PFSK-1 (cell line): Measurements from ENCODE around the gene NLRC3.

Experiments
- FOXP2 ChIP-seq: optimal IDR thresholded peaks from 2 replicates; pipeline ENCODE3; 2011; ENCODE audit warnings: borderline replicate concordance, control low read depth, inconsistent platforms; ENCODE audit not compliant: insufficient read depth; ENCODE audit errors: extremely low read length, extremely low read depth
- POLR2AphosphoS5 ChIP-seq: IDR thresholded peaks from 2 replicates; pipeline ENCODE4 v1.6.1; 2012; ENCODE audit warnings: low read depth, mild to moderate bottlenecking, control low read depth, low read length, moderate library complexity
- SIN3A ChIP-seq: IDR thresholded peaks from 2 replicates; pipeline ENCODE4 v1.6.1; 2012; ENCODE audit warnings: mild to moderate bottlenecking, low read length, moderate library complexity, borderline replicate concordance; ENCODE audit not compliant: insufficient read depth
- TAF1 ChIP-seq: IDR thresholded peaks from 2 replicates; pipeline ENCODE4 v1.6.1; 2012; ENCODE audit warnings: low read length, control low read depth, borderline replicate concordance; ENCODE audit not compliant: insufficient read depth
- TF ChIP-seq, protein P1 (sequence below), 2 experiments: IDR thresholded peaks; 2 replicates each; pipeline versions ENCODE4 v1.6.1 to v1.8.0; 2011 to 2012; ENCODE audit warnings: low read depth in 2 of 2, low read length in 2 of 2, control low read depth in 1 of 2, inconsistent platforms in 1 of 2, mild to moderate bottlenecking in 1 of 2, moderate library complexity in 1 of 2; ENCODE audit not compliant: insufficient read depth in 1 of 2

Gene NLRC3

GRCh38 chr16:3528406-3528805 lies 48.8 kb downstream of the NLRC3 start:
- TF ChIP-seq, protein P1, sequence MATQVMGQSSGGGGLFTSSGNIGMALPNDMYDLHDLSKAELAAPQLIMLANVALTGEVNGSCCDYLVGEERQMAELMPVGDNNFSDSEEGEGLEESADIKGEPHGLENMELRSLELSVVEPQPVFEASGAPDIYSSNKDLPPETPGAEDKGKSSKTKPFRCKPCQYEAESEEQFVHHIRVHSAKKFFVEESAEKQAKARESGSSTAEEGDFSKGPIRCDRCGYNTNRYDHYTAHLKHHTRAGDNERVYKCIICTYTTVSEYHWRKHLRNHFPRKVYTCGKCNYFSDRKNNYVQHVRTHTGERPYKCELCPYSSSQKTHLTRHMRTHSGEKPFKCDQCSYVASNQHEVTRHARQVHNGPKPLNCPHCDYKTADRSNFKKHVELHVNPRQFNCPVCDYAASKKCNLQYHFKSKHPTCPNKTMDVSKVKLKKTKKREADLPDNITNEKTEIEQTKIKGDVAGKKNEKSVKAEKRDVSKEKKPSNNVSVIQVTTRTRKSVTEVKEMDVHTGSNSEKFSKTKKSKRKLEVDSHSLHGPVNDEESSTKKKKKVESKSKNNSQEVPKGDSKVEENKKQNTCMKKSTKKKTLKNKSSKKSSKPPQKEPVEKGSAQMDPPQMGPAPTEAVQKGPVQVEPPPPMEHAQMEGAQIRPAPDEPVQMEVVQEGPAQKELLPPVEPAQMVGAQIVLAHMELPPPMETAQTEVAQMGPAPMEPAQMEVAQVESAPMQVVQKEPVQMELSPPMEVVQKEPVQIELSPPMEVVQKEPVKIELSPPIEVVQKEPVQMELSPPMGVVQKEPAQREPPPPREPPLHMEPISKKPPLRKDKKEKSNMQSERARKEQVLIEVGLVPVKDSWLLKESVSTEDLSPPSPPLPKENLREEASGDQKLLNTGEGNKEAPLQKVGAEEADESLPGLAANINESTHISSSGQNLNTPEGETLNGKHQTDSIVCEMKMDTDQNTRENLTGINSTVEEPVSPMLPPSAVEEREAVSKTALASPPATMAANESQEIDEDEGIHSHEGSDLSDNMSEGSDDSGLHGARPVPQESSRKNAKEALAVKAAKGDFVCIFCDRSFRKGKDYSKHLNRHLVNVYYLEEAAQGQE (IDR thresholded peaks at IDR 0.05; ENCODE audit: insufficient read depth in 1 of 2, low read depth in 2 of 2, low read length in 2 of 2), result no peak
- no peak for TF ChIP-seq SIN3A
- TF ChIP-seq FOXP2, result no peak
- TF ChIP-seq POLR2AphosphoS5, result no peak
- no peak for TF ChIP-seq TAF1

GRCh38 chr16:3525951-3526350 lies 51.3 kb downstream of the NLRC3 start:
- TF ChIP-seq POLR2AphosphoS5, result no peak
- TF ChIP-seq FOXP2, result no peak
- TF ChIP-seq, protein P1 (IDR thresholded peaks at IDR 0.05; ENCODE audit: insufficient read depth in 1 of 2, low read depth in 2 of 2, low read length in 2 of 2), result no peak
- TF ChIP-seq SIN3A, result no peak
- no peak for TF ChIP-seq TAF1

GRCh38 chr16:3523281-3523680 lies 53.9 kb downstream of the NLRC3 start:
- no peak for TF ChIP-seq TAF1
- no peak for TF ChIP-seq POLR2AphosphoS5
- TF ChIP-seq, protein P1 (IDR thresholded peaks at IDR 0.05; ENCODE audit: insufficient read depth in 1 of 2, low read depth in 2 of 2, low read length in 2 of 2), result no peak
- TF ChIP-seq SIN3A, result no peak
- TF ChIP-seq FOXP2, result no peak

GRCh38 chr16:3520841-3521240 lies 56.4 kb downstream of the NLRC3 start:
- TF ChIP-seq POLR2AphosphoS5, result no peak
- no peak for TF ChIP-seq SIN3A
- no peak for TF ChIP-seq FOXP2
- TF ChIP-seq, protein P1 (IDR thresholded peaks at IDR 0.05; ENCODE audit: insufficient read depth in 1 of 2, low read depth in 2 of 2, low read length in 2 of 2), result no peak

- no peak for TF ChIP-seq POLR2AphosphoS5
- TF ChIP-seq TAF1, result no peak
- TF ChIP-seq SIN3A, result no peak
- TF ChIP-seq FOXP2, result no peak
- TF ChIP-seq, protein P1 (IDR thresholded peaks at IDR 0.05; ENCODE audit: insufficient read depth in 1 of 2, low read depth in 2 of 2, low read length in 2 of 2), result no peak
Measured at GRCh38 chr16:3520413-3520812, 56.8 kb downstream of the NLRC3 start.
